Measurements from ENCODE around the gene RPN2.

- no peak for TF ChIP-seq POLR2A (IDR thresholded peaks at IDR 0.05; ENCODE audit: low read depth)
- TF ChIP-seq CTCF (IDR thresholded peaks at IDR 0.05) = no peak
- TF ChIP-seq POLR2AphosphoS5 (IDR thresholded peaks at IDR 0.05) = no peak
- no peak for TF ChIP-seq EP300 (IDR thresholded peaks at IDR 0.05)
These were observed 64.2 kb downstream of the RPN2 start for GRCh38 chr20:37243076-37243936.
